ENCODE data around the gene ABHD5. TPM values are rescaled to one million over a fixed set of nuclear protein-coding genes. Genes with fewer than 3 reads are reported as not detected.

ABHD5 gene
- total RNA-seq, 1 experiment from 2014 or later = 11.3 TPM

- TF ChIP-seq ZBTB43 (CRISPR knock-in tag; IDR thresholded peaks at IDR 0.05) (no peak), ZNF121 (CRISPR knock-in tag; IDR thresholded peaks at IDR 0.05) (no peak), ZNF232 (CRISPR knock-in tag; IDR thresholded peaks at IDR 0.05) (no peak), RELA (CRISPR knock-in tag; IDR thresholded peaks at IDR 0.05; ENCODE audit: borderline replicate concordance) (no peak), ATF2 (CRISPR knock-in tag; IDR thresholded peaks at IDR 0.05; ENCODE audit: borderline replicate concordance, low read depth) (no peak), CBFB (CRISPR knock-in tag; IDR thresholded peaks at IDR 0.05; ENCODE audit: low read depth) (no peak), MLX (CRISPR knock-in tag; IDR thresholded peaks at IDR 0.05) (no peak), IRF1 (CRISPR knock-in tag; IDR thresholded peaks at IDR 0.05) (no peak), ZNF263 (CRISPR knock-in tag; IDR thresholded peaks at IDR 0.05; ENCODE audit: low read depth) (no peak), USF2 (CRISPR knock-in tag; IDR thresholded peaks at IDR 0.05) (no peak), NFE2L1 (CRISPR knock-in tag; IDR thresholded peaks at IDR 0.05) (no peak)
Measured at GRCh38 chr3:43738305-43738704, 47.6 kb downstream of the ABHD5 start (continued).

- H3K36me3 Mint-ChIP-seq = peaks cover 14% of the 10 kb centered on the region
- H3K27me3 Mint-ChIP-seq (ENCODE audit: low read depth) = peaks cover 3% of the 10 kb centered on the region; the same call in 1 of the 2 replicates
- no peak overlapping the region for H3K27ac Mint-ChIP-seq
- POLR2A ChIA-PET = no interaction called here
- peaks cover 16% of the 10 kb centered on the region for H3K9me3 Mint-ChIP-seq
- no peak overlapping the region for H3K4me3 Mint-ChIP-seq
- DNase-seq (ENCODE audit: low spot score) = no peak
- H3K4me1 Mint-ChIP-seq = no peaks in the 10 kb centered on the region
- no peak for ATAC-seq
- CTCF ChIA-PET = interaction anchor here (0.5 to 1.8 kb wide), 4 partner anchors 26 to 623 kb away, joined by 3 to 5 read pairs (median 3); no protein-coding TSS in a partner anchor
- TF ChIP-seq FOXJ3 (CRISPR knock-in tag; IDR thresholded peaks at IDR 0.05; ENCODE audit: borderline replicate concordance) (no peak), PRDM15 (CRISPR knock-in tag; IDR thresholded peaks at IDR 0.05) (no peak), ZNF219 (CRISPR knock-in tag; IDR thresholded peaks at IDR 0.05; ENCODE audit: borderline replicate concordance) (no peak), E2F1 (CRISPR knock-in tag; IDR thresholded peaks at IDR 0.05) (no peak), ETV6 (CRISPR knock-in tag; IDR thresholded peaks at IDR 0.05) (no peak), ZNF396 (CRISPR knock-in tag; IDR thresholded peaks at IDR 0.05; ENCODE audit: borderline replicate concordance) (no peak), FOXP4 (CRISPR knock-in tag; IDR thresholded peaks at IDR 0.05) (no peak), JAZF1 (CRISPR knock-in tag; IDR thresholded peaks at IDR 0.05) (no peak), RELA (CRISPR knock-in tag; IDR thresholded peaks at IDR 0.05; ENCODE audit: borderline replicate concordance) (no peak), ZBTB21 (CRISPR knock-in tag; IDR thresholded peaks at IDR 0.05; ENCODE audit: borderline replicate concordance) (no peak)
Measured at GRCh38 chr3:43742920-43743319, 52.2 kb downstream of the ABHD5 start.
